PC-3 (cell line): ENCODE measurements around the gene AOPEP. TPM values are rescaled to one million over a fixed set of nuclear protein-coding genes. Genes with fewer than 3 reads are reported as not detected.

Experiments
- ATAC-seq: fragments of 200-7000 bp; cut with Tn5 transposase; 2 replicates; pipeline ENCODE4 v1.9.1; 2020; ENCODE audit warnings: mild to moderate bottlenecking, moderate library complexity
- BruUV-seq: library from RNA; stranded (reverse); fragments of 400-500 nt; replicated peaks from 2 replicates; lab custom pipeline; 2021; lab: Mats Ljungman, UMichigan
- CTCF ChIA-PET: fragments of 300-600 bp; sonication (Branson Sonifier 250); formaldehyde crosslinking; loops from one replicate; lab custom pipeline; 2022; ENCODE audit warnings: antibody characterized with exemption; lab: Charles Lee
- POLR2A ChIA-PET: fragments of 300-600 bp; sonication (Branson Sonifier 250); formaldehyde crosslinking; loops from one replicate; lab custom pipeline; 2022; ENCODE audit warnings: antibody characterized with exemption; ENCODE audit not compliant: unreplicated experiment; lab: Charles Lee
- DNase-seq: peaks from one replicate; pipeline ENCODE4 v3.0.0-alpha.2; 2015
- H2AFZ ChIP-seq: fragments of 300-600 bp; sonication (generic); 2 replicates; pipeline ENCODE4 v1.6.0; 2016; ENCODE audit warnings: antibody characterized with exemption, low read length
- H3F3A ChIP-seq: fragments of 300-600 bp; sonication (generic); one replicate; pipeline ENCODE4 v1.6.0; 2017; ENCODE audit warnings: antibody characterized with exemption, low read length, control low read depth, mild to moderate bottlenecking; ENCODE audit not compliant: unreplicated experiment
- H3K27ac ChIP-seq: fragments of 300-600 bp; sonication (generic); 2 replicates; pipeline ENCODE4 v1.5.1; 2016; ENCODE audit warnings: mild to moderate bottlenecking, low read length
- H3K27me3 ChIP-seq: fragments of 300-600 bp; sonication (generic); 2 replicates; pipeline ENCODE4 v1.6.1; 2016; ENCODE audit warnings: low read length, mixed read lengths
- H3K36me3 ChIP-seq: fragments of 300-600 bp; sonication (generic); 2 replicates; pipeline ENCODE4 v1.6.1; 2016; ENCODE audit warnings: low read depth, mixed run types, low read length, mixed read lengths
- H3K4me1 ChIP-seq: fragments of 300-600 bp; sonication (generic); 2 replicates; pipeline ENCODE4 v1.5.1; 2016; ENCODE audit warnings: low read length; ENCODE audit not compliant: insufficient read depth
- H3K4me2 ChIP-seq: fragments of 300-600 bp; sonication (generic); 2 replicates; pipeline ENCODE4 v1.6.0; 2016; ENCODE audit warnings: low read length
- H3K4me3 ChIP-seq: fragments of 300-600 bp; sonication (generic); 2 replicates; pipeline ENCODE4 v1.5.1; 2016; ENCODE audit warnings: mild to moderate bottlenecking, low read length, mixed read lengths
- H3K79me2 ChIP-seq: fragments of 300-600 bp; sonication (generic); 2 replicates; pipeline ENCODE4 v1.6.1; 2017; ENCODE audit warnings: low read length, mixed read lengths
- H3K9ac ChIP-seq: fragments of 300-600 bp; sonication (generic); 2 replicates; pipeline ENCODE4 v1.6.0; 2016; ENCODE audit warnings: mild to moderate bottlenecking, low read length
- H3K9me2 ChIP-seq: fragments of 300-600 bp; sonication (generic); replicated peaks from 2 replicates; pipeline ENCODE4 v1.6.1; 2016; ENCODE audit warnings: mixed run types, low read length, mixed read lengths
- H3K9me3 ChIP-seq: fragments of 300-600 bp; sonication (generic); 2 replicates; pipeline ENCODE4 v1.6.1; 2016; ENCODE audit warnings: low read length, mixed read lengths
- H4K20me1 ChIP-seq: fragments of 300-600 bp; sonication (generic); 2 replicates; pipeline ENCODE4 v1.6.1; 2016; ENCODE audit warnings: low read length, mixed read lengths
- CTCF ChIP-seq: fragments of 300-600 bp; sonication (generic); conservative IDR thresholded peaks from 2 replicates; pipeline ENCODE4 v1.5.1; 2017; ENCODE audit warnings: antibody characterized with exemption, low read depth, mild to moderate bottlenecking, low read length
- EZH2 ChIP-seq: fragments of 300-600 bp; sonication (generic); IDR thresholded peaks from one replicate; pipeline ENCODE4 v1.6.1; 2017; ENCODE audit warnings: antibody characterized with exemption, mild to moderate bottlenecking, low read length; ENCODE audit not compliant: unreplicated experiment
- EZH2phosphoT487 ChIP-seq: fragments of 300-600 bp; sonication (generic); IDR thresholded peaks from 2 replicates; pipeline ENCODE4 v1.6.1; 2018; ENCODE audit warnings: mild to moderate bottlenecking, antibody characterized with exemption, low read length, borderline replicate concordance
- intact Hi-C: fragments of 100-400 bp; cut with micrococcal nuclease; formaldehyde crosslinking; loops from 2 replicates; pipeline ENCODE4 v1.9.0; 2023
- total RNA-seq: library from RNA; depleted of rRNA; stranded (reverse); fragments of >200 nt; gene quantifications from 2 replicates; pipeline ENCODE4 v1.2.3, GENCODE V29; 2014

AOPEP gene
- total RNA-seq, 1 experiment from 2014 or later = 23.1 TPM

- intact Hi-C loops = no loop called here
- Histone ChIP-seq H3K27me3 (no peaks in the 10 kb centered on the region), H2AFZ (no peak overlapping the region), H3K27ac (no peak overlapping the region), H3K4me2 (no peak overlapping the region), H3K9me3 (no peaks in the 10 kb centered on the region), H3K4me1 (peaks cover 3% of the 10 kb centered on the region; the same call in 1 of the 2 replicates), H4K20me1 (no peaks in the 10 kb centered on the region), H3K36me3 (peaks cover 3% of the 10 kb centered on the region; the same call in 1 of the 2 replicates), H3K79me2 (no peaks in the 10 kb centered on the region), H3K9ac (no peak overlapping the region), H3K4me3 (no peak overlapping the region), H3F3A (no peaks in the 10 kb centered on the region), H3K9me2 (no peaks in the 10 kb centered on the region)
- POLR2A ChIA-PET = no interaction called here
- no TSS peak for BruUV-seq
- CTCF ChIA-PET = no interaction called here
- ATAC-seq (no peak), DNase-seq (no peak)
- TF ChIP-seq EZH2 (no peak), EZH2phosphoT487 (no peak), CTCF (no peak)
These were observed 359.5 kb downstream of the AOPEP start for GRCh38 chr9:95085861-95086563.

GRCh38 chr9:95086564-95086955 lies 360.1 kb downstream of the AOPEP start:
- H3K9ac ChIP-seq = no peak overlapping the region
- H3K9me2 ChIP-seq = no peaks in the 10 kb centered on the region
- no peak overlapping the region for H2AFZ ChIP-seq
- DNase-seq (no peak), ATAC-seq (no peak)
- no peaks in the 10 kb centered on the region for H4K20me1 ChIP-seq
- no peak overlapping the region for H3K27ac ChIP-seq
- intact Hi-C loops = no loop called here
- TF ChIP-seq EZH2 (no peak), EZH2phosphoT487 (no peak), CTCF (no peak)
- H3K79me2 ChIP-seq = no peaks in the 10 kb centered on the region
- no peaks in the 10 kb centered on the region for H3F3A ChIP-seq
- ChIA-PET CTCF (interaction anchor here (0.6 kb wide), 1 partner anchor 40 kb away, joined by 3 read pairs; no protein-coding TSS in a partner anchor), POLR2A (no interaction called here)
- peaks cover 2% of the 10 kb centered on the region; the same call in 1 of the 2 replicates for H3K36me3 ChIP-seq
- no TSS peak for BruUV-seq
- H3K4me3 ChIP-seq = no peak overlapping the region
- H3K9me3 ChIP-seq = no peaks in the 10 kb centered on the region
- H3K27me3 ChIP-seq = no peaks in the 10 kb centered on the region
- peaks cover 9% of the 10 kb centered on the region for H3K4me1 ChIP-seq
- H3K4me2 ChIP-seq = no peak overlapping the region

- peaks cover 21% of the 10 kb centered on the region for H3K4me1 ChIP-seq
- H3K27me3 ChIP-seq = no peaks in the 10 kb centered on the region
- no peak overlapping the region for H3K27ac ChIP-seq
- no peaks in the 10 kb centered on the region for H3K9me3 ChIP-seq
- H3K9ac ChIP-seq = no peak overlapping the region
- H3K4me2 ChIP-seq = no peak overlapping the region
- H2AFZ ChIP-seq = no peak overlapping the region
- BruUV-seq = no TSS peak
- CTCF ChIA-PET = no interaction called here
- H3K79me2 ChIP-seq = no peaks in the 10 kb centered on the region
- no peaks in the 10 kb centered on the region for H3F3A ChIP-seq
- H4K20me1 ChIP-seq = no peaks in the 10 kb centered on the region
- ATAC-seq (no peak; the same call in 1 of the 2 replicates), DNase-seq (peak; percentile 32)
- intact Hi-C loops = no loop called here
- no peaks in the 10 kb centered on the region for H3K9me2 ChIP-seq
- H3K4me3 ChIP-seq = no peak overlapping the region
- POLR2A ChIA-PET = no interaction called here
- TF ChIP-seq EZH2phosphoT487 (no peak), CTCF (peak; percentile 48)
- H3K36me3 ChIP-seq = no peaks in the 10 kb centered on the region; the same call in 1 of the 2 replicates
These were observed 361.3 kb downstream of the AOPEP start for GRCh38 chr9:95087659-95088242.
